ENCODE data around the gene HCRT.

The HCRT gene

GRCh38 chr17:42136654-42137051 lies 48.6 kb downstream of the HCRT start:
- no peak for DNase-seq

GRCh38 chr17:42135664-42136653 lies 49.3 kb downstream of the HCRT start:
- DNase-seq = peak; percentile 34

GRCh38 chr17:42135151-42135550 lies 50.1 kb downstream of the HCRT start:
- DNase-seq = no peak
